HG03354 (cell line): ENCODE results near the gene IZUMO4.

Experiments
- ATAC-seq: cut with Tn5 transposase; IDR thresholded peaks from one replicate; pipeline ENCODE4 v1.9.1; 2021; ENCODE audit warnings: mild to moderate bottlenecking; ENCODE audit not compliant: unreplicated experiment, poor library complexity, severe bottlenecking

The IZUMO4 gene

GRCh38 chr19:2058570-2059421 lies 37.9 kb upstream of the IZUMO4 start:
- no peak for ATAC-seq

GRCh38 chr19:2059422-2060201 lies 37.1 kb upstream of the IZUMO4 start:
- no peak for ATAC-seq

DNA sequence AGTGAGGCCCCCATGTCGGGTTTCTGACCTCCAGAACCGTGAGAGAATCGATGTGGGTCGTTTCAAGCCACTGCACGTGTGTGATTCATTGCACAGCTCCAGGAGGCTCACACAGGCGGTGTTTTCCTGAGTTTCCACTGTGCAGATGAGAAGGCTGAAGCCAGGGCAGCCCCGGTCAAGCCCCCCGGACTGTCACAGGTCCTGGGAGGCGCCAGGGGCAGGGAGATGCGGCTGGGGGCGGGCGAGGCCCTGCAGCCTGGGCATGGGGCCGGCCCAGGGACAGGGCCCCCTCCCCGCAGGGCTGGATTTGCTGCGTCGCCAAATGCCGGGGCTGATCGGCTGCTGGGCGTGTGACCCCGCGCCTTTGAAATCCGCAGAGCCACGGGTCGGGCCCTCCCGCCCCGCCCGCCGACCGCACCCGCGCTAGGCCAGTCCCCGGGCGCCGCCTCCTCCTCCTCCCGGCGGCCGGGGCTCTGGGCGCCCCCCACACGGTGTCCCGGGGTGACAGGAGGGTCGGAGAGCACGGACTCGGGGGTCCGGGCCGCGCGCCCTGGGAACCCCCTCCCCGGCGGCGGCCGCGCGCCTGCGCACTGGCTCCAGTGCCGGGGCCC lies 35.7 kb upstream of the IZUMO4 start:
- ATAC-seq = peak; percentile 32

DNA sequence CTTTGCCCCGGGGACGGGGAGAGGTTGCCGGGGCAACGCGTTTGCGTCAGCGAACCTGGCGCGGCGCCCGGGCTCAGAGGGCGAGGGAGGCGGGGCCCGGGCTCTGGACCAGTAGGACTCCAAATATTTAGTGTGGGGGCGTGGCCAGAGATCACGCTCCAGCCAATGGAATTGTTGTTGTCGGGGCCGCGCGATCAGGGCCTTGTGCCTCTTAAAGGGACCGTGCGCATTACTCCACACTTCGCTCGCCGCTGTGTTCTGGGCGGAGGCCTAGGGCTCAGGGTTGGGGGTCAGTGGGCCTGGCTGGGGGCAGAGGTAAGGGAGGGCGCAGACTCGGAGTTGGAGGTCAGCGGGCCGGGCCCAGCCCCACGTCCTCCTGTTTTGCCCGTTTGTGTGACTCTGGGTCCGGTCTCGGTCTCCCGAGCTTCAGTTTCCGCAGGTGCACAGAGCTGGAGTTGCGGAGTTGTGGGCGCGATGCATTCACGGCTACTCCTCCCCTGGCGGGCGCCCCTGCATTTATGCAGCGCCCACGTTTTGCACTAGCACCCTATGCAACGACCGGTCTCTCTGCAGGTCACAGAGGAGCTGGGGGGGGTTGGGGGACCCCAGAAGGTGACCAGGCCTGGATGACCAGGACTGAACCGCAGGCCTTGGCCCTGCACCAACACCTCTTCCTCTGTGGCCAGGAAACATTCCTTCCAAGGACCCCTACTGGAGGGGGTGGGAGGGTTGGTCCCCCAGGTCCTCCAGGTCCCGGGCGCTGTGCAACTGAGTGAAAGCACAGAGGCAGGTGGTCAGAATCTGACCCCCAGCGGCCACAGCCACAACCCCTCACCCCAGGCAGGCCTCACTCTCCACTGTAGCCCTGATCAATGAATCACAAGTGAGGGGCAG lies 35.0 kb upstream of the IZUMO4 start:
- ATAC-seq = peak; percentile 80

GRCh38 chr19:2062389-2062729 lies 34.4 kb upstream of the IZUMO4 start:
- ATAC-seq = no peak

- no peak for ATAC-seq
These were observed 33.9 kb upstream of the IZUMO4 start for GRCh38 chr19:2062770-2063169.

DNA sequence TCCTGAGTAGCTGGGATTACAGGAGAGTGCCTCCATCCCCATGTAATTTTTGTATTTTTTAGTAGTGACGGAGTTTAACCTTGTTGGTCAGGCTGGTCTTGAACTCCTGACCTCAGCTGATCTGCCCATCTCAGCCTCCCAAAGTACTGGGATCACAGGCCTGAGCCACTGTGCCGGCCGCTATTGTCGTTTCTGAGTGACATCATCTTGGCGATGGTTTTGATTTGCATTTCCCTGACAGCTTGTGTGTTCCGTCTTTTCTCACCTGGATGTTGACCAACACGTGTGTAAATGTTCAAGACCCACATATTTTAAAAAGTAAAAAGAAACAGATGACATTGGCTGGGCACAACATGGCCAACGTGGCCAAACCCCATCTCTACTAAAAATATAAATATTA lies 32.9 kb upstream of the IZUMO4 start:
- no peak for ATAC-seq

GRCh38 chr19:2064395-2064787 lies 32.3 kb upstream of the IZUMO4 start:
- no peak for ATAC-seq

DNA sequence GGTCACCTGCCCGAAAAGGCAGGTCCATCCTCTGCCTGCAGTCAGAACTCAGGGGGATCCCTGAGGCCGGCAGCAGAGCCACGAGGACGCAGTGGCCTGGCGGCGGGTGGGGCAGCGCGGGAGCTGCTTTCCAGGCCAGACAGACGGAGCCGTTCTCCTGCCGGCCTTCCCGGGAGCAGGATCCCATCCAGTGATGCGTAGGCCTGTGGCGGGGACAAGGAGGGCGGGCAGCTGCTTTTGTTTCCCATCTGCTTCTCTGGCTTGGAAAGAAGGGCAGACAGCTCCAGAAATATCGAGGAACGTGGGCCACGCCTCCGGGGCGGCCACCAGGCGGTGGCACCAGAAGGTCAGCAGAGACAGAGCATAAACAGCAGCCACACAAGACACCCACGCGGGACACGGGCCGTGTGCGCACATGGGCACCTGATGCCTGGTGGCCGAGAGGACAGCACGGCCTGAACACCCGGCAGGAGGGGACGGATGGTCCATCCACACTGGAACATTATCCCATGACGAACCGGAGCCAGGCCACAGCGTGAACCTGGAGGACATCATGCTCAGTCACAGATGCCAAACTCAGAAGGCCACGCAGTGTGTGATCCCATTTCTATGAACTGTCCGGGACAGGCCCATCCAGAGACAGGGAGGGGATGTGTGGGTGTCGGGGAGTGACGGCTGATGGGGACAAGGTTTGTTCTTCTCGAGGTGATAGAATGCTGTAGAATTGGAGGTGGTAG lies 31.8 kb upstream of the IZUMO4 start:
- ATAC-seq = no peak

- ATAC-seq = no peak
These were observed 26.3 kb upstream of the IZUMO4 start for GRCh38 chr19:2070436-2070827.

DNA sequence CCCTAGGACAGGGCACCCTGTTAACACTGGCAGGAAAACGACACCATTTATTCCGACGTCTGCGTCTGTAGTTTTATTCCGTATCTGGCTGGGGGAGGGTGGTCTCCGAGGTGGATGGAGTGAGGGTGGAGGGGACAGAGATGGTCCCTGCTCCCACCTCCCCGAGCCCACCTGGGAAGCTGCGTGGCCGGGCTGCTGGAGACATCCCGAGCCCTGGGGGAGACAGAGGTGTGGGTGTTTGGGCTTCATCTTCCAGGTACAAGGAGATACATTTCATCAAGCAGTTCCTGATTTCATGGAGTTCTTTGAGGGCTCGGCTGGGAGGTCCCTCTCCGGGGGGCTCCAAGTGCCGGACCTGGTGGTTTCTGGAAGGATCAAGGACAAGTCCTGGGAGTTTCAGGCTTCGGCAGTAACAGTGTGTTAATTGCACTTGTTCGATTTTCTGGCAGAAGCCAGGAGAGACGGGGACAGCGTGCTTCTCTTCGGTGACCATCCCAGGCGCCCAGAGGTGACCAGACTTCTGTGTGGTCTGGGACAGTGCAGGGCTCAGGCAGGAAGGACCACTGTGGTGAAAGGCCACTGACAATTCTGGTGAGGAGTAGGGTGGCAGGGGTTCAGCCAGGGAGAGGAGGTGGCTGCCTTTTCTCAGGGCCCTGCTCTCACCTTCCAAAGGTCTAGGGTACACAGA lies 25.6 kb upstream of the IZUMO4 start:
- ATAC-seq = no peak

DNA sequence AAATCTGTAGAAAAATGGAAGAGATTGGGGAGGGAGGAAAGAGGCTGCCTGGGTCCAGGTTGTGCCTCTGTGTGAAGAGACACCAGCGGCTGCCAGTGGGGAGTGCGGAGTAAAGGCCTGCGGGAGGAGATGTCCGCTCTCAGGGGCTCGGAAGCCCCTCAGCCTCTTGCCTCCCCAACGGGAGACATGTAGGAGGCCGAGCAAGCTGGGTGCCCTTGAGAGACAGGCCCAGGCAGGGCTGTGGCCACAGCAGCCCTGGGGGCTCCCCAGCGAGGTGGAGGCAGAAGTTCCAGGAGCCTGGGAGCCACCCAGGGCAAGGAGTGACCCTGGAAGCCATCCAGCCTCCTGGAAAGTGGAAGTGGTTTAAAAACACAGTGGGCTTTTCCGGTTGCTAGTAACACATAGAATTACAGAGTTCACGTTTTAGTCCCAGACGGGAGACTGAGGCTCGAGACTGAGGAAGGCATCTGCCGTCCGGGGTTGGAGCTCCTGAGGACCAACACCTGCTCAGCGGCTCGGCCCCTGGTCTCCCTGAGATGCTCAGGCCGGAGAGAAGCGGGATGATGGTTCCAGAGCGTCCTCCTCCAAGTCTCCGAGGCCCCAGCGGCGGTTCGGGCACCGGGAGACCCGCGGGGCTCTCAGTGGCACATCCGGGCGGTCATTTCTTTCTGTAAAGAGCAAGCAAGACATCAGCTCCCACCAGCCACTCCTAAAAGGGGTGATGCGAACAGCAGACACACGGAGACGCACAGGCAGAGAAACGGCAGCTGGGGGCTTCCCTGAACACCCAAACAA lies 23.8 kb upstream of the IZUMO4 start:
- no peak for ATAC-seq

- no peak for ATAC-seq
These were observed 20.2 kb upstream of the IZUMO4 start for GRCh38 chr19:2076526-2076944.

GRCh38 chr19:2077398-2077797 lies 19.3 kb upstream of the IZUMO4 start:
- ATAC-seq = no peak

DNA sequence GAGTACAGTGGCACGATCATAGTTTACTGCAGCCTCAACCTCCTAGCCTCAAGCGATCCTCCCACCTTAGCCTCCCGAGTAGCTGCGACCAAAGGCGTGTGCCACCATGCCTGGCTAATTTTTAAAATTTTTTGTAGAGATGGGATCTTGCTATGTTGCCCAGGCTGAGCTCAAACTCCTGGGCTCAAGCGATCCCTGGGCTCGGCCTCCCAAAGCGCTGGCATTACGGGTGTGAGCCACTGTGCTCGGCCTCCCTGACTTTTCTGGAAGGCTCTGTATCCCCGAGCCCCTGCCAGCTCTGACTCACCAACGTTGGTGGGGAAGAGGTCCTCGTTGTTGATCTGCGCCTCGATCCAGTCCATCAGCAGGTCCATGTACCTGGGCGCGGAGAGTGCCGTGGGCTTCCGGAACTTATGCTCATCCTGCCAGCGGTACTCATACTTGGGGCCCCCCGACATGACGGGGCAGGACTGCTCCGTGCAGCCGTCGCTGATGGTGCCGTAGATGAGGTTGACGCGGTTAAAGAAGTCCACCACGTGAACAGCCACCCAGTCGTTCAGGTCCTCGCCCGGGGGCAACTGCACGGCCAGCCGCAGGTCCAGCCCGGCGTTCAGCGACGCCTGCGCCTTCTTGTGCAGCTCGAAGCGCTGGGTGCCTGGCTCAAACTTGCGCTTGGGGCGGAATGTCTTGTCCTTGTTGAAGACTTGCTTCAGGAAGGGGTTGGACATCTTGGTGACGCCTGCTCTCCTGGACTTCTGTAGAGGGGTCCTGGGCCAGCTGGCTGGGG lies 18.7 kb upstream of the IZUMO4 start:
- no peak for ATAC-seq

- no peak for ATAC-seq
These were observed 17.4 kb upstream of the IZUMO4 start for GRCh38 chr19:2079076-2079864.
